ENCODE results near the gene HPN.
A peak's percentile ranks its signal among the peaks of the same experiment; 100 is the strongest.

Gene HPN

DNA sequence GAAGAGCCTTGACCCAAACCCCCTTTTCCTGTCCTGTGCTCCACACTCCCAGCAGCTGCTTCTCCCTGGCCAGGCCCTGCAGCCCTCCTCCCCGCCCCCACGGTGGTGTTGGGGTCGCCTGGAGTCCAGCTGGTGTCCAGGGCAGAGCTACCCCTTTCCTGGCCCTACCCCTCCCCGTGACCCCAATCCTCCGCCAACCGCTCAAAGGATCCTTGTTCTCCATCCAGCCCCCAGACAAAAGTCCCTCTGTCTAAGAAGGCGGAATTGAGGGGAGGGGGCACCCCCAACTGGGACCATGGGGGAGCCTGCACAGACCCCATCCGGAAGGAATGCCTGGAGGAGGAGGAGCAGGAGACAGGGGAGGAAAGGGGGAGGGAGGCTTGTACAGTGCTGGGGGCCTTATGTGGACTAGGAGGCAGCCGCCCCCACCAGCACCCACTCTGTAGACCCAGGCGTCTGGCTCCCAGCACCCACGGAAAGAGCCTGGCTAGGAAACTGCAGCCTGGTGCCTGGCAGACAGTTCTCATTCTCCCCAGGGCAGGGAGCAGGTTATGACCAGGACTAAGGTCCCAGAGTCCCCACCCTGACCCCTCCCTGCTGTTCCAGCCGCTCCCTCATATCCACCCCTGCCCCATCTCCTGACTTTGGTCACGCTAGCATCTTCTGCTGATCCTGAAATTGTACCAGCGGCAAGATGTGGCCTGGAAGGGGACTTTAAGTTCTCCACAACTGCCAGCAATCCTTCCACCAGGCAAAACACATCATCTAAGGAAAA lies 73.8 kb downstream of the HPN start, which contains the start of gene FXYD3:
TSS of gene FXYD3 (plus strand) at position 647 of the 775 bp plus-strand sequence. CDS start 3,554 bp downstream, outside the sequence.
- Histone ChIP-seq H3K27me3 (ENCODE audit: low read depth) (peaks cover 7% of the 10 kb centered on the region), H3K9me3 (no peaks in the 10 kb centered on the region), H3K4me1 (peaks cover 3% of the 10 kb centered on the region; the same call in 1 of the 2 replicates), H3K36me3 (replicated peaks) (no peaks in the 10 kb centered on the region), H3K4me3 (peak within 1 kb of the TSS; percentile 5)
- DNase-seq (ENCODE audit: low spot score in 2 of 2), result no peak
- in situ Hi-C loops (cut with MboI; ENCODE audit: low sequenced_read_pairs), result no loop called here

Measured in HAP-1 (cell line).